GM23338 (cell line): ENCODE data around the gene PAPPA.

ENCODE experiments used
- CREB1 ChIP-seq: fragments of 250-450 bp; sonication (Bioruptor Pico); IDR thresholded peaks from 2 replicates; pipeline ENCODE4 v1.5.0; 2020; ENCODE audit warnings: low read depth, mild to moderate bottlenecking, moderate library complexity
- EZH2 ChIP-seq: fragments of 200-600 bp; sonication (generic); IDR thresholded peaks from one replicate; pipeline ENCODE4 v1.8.0; 2017; ENCODE audit warnings: antibody characterized with exemption, mild to moderate bottlenecking, low read depth; ENCODE audit not compliant: unreplicated experiment
- EZH2phosphoT487 ChIP-seq: fragments of 200-600 bp; sonication (generic); IDR thresholded peaks from one replicate; pipeline ENCODE4 v1.8.1; 2018; ENCODE audit warnings: antibody characterized with exemption; ENCODE audit not compliant: unreplicated experiment
- NANOG ChIP-seq: IDR thresholded peaks from 2 replicates; pipeline ENCODE4 v1.6.1; 2016; ENCODE audit warnings: antibody characterized with exemption, borderline replicate concordance
- POLR2AphosphoS5 ChIP-seq: IDR thresholded peaks from 2 replicates; pipeline ENCODE4 v1.6.1; 2016; ENCODE audit warnings: antibody characterized with exemption, low read depth
- STAT1 ChIP-seq: IDR thresholded peaks from one replicate; pipeline ENCODE4 v1.6.1; 2016; ENCODE audit warnings: antibody characterized with exemption; ENCODE audit not compliant: unreplicated experiment
- ZNF331 ChIP-seq: fragments of 250-450 bp; sonication (Bioruptor Pico); IDR thresholded peaks from 2 replicates; pipeline ENCODE4 v1.5.0; 2020; ENCODE audit warnings: low read depth, mild to moderate bottlenecking, moderate library complexity
- TF ChIP-seq, protein P1 (sequence below), 2 experiments: fragments of 200-600 bp in 1 of 2; sonication (generic) in 1 of 2; conservative IDR thresholded peaks; 2 replicates each; pipeline versions ENCODE4 v1.5.1 to v1.6.1; 2016 to 2017; ENCODE audit warnings: antibody characterized with exemption in 2 of 2, low read depth in 2 of 2, mild to moderate bottlenecking in 2 of 2, moderate library complexity in 1 of 2
- TF ChIP-seq, protein P2 (sequence below): IDR thresholded peaks from one replicate; pipeline ENCODE4 v1.6.1; 2018; ENCODE audit warnings: antibody characterized with exemption; ENCODE audit not compliant: unreplicated experiment
- TF ChIP-seq, protein P3 (sequence below): fragments of 250-450 bp; sonication (Bioruptor Pico); IDR thresholded peaks from 2 replicates; pipeline ENCODE4 v1.5.0; 2020; ENCODE audit warnings: mild to moderate bottlenecking, moderate library complexity

GRCh38 chr9:116123171-116123570, 30.4 kb upstream of the PAPPA start:
- TF ChIP-seq, protein P1, sequence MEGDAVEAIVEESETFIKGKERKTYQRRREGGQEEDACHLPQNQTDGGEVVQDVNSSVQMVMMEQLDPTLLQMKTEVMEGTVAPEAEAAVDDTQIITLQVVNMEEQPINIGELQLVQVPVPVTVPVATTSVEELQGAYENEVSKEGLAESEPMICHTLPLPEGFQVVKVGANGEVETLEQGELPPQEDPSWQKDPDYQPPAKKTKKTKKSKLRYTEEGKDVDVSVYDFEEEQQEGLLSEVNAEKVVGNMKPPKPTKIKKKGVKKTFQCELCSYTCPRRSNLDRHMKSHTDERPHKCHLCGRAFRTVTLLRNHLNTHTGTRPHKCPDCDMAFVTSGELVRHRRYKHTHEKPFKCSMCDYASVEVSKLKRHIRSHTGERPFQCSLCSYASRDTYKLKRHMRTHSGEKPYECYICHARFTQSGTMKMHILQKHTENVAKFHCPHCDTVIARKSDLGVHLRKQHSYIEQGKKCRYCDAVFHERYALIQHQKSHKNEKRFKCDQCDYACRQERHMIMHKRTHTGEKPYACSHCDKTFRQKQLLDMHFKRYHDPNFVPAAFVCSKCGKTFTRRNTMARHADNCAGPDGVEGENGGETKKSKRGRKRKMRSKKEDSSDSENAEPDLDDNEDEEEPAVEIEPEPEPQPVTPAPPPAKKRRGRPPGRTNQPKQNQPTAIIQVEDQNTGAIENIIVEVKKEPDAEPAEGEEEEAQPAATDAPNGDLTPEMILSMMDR (conservative IDR thresholded peaks at IDR 0.05; ENCODE audit: low read depth in 2 of 2) = no peak
- no peak for TF ChIP-seq POLR2AphosphoS5
- TF ChIP-seq EZH2phosphoT487 = no peak
- TF ChIP-seq EZH2 = no peak
- TF ChIP-seq ZNF331 = no peak
- TF ChIP-seq, protein P2, sequence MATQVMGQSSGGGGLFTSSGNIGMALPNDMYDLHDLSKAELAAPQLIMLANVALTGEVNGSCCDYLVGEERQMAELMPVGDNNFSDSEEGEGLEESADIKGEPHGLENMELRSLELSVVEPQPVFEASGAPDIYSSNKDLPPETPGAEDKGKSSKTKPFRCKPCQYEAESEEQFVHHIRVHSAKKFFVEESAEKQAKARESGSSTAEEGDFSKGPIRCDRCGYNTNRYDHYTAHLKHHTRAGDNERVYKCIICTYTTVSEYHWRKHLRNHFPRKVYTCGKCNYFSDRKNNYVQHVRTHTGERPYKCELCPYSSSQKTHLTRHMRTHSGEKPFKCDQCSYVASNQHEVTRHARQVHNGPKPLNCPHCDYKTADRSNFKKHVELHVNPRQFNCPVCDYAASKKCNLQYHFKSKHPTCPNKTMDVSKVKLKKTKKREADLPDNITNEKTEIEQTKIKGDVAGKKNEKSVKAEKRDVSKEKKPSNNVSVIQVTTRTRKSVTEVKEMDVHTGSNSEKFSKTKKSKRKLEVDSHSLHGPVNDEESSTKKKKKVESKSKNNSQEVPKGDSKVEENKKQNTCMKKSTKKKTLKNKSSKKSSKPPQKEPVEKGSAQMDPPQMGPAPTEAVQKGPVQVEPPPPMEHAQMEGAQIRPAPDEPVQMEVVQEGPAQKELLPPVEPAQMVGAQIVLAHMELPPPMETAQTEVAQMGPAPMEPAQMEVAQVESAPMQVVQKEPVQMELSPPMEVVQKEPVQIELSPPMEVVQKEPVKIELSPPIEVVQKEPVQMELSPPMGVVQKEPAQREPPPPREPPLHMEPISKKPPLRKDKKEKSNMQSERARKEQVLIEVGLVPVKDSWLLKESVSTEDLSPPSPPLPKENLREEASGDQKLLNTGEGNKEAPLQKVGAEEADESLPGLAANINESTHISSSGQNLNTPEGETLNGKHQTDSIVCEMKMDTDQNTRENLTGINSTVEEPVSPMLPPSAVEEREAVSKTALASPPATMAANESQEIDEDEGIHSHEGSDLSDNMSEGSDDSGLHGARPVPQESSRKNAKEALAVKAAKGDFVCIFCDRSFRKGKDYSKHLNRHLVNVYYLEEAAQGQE = no peak
- no peak for TF ChIP-seq NANOG
- no peak for TF ChIP-seq CREB1 (CRISPR knock-in tag)
- TF ChIP-seq, protein P3, sequence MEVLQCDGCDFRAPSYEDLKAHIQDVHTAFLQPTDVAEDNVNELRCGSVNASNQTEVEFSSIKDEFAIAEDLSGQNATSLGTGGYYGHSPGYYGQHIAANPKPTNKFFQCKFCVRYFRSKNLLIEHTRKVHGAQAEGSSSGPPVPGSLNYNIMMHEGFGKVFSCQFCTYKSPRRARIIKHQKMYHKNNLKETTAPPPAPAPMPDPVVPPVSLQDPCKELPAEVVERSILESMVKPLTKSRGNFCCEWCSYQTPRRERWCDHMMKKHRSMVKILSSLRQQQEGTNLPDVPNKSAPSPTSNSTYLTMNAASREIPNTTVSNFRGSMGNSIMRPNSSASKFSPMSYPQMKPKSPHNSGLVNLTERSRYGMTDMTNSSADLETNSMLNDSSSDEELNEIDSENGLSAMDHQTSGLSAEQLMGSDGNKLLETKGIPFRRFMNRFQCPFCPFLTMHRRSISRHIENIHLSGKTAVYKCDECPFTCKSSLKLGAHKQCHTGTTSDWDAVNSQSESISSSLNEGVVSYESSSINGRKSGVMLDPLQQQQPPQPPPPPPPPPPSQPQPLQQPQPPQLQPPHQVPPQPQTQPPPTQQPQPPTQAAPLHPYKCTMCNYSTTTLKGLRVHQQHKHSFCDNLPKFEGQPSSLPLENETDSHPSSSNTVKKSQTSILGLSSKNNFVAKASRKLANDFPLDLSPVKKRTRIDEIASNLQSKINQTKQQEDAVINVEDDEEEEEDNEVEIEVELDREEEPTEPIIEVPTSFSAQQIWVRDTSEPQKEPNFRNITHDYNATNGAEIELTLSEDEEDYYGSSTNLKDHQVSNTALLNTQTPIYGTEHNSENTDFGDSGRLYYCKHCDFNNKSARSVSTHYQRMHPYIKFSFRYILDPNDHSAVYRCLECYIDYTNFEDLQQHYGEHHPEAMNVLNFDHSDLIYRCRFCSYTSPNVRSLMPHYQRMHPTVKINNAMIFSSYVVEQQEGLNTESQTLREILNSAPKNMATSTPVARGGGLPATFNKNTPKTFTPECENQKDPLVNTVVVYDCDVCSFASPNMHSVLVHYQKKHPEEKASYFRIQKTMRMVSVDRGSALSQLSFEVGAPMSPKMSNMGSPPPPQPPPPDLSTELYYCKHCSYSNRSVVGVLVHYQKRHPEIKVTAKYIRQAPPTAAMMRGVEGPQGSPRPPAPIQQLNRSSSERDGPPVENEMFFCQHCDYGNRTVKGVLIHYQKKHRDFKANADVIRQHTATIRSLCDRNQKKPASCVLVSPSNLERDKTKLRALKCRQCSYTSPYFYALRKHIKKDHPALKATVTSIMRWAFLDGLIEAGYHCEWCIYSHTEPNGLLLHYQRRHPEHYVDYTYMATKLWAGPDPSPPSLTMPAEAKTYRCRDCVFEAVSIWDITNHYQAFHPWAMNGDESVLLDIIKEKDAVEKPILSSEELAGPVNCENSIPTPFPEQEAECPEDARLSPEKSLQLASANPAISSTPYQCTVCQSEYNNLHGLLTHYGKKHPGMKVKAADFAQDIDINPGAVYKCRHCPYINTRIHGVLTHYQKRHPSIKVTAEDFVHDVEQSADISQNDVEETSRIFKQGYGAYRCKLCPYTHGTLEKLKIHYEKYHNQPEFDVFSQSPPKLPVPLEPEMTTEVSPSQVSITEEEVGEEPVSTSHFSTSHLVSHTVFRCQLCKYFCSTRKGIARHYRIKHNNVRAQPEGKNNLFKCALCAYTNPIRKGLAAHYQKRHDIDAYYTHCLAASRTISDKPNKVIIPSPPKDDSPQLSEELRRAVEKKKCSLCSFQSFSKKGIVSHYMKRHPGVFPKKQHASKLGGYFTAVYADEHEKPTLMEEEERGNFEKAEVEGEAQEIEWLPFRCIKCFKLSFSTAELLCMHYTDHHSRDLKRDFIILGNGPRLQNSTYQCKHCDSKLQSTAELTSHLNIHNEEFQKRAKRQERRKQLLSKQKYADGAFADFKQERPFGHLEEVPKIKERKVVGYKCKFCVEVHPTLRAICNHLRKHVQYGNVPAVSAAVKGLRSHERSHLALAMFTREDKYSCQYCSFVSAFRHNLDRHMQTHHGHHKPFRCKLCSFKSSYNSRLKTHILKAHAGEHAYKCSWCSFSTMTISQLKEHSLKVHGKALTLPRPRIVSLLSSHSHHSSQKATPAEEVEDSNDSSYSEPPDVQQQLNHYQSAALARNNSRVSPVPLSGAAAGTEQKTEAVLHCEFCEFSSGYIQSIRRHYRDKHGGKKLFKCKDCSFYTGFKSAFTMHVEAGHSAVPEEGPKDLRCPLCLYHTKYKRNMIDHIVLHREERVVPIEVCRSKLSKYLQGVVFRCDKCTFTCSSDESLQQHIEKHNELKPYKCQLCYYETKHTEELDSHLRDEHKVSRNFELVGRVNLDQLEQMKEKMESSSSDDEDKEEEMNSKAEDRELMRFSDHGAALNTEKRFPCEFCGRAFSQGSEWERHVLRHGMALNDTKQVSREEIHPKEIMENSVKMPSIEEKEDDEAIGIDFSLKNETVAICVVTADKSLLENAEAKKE = no peak
- TF ChIP-seq STAT1 = no peak
